Measurements from ENCODE around the gene SYNPO2.
"Not testable (repeated sequence)": the region's sequence is repeated elsewhere in the genome, so short reads cannot be mapped to it uniquely, and the experiment has no call there.

The SYNPO2 gene

GRCh38 chr4:119067670-119068360 is 179.2 kb downstream of the SYNPO2 start:
- not testable (repeated sequence) for DNase-seq (ENCODE audit: low read depth in 2 of 2)

DNA sequence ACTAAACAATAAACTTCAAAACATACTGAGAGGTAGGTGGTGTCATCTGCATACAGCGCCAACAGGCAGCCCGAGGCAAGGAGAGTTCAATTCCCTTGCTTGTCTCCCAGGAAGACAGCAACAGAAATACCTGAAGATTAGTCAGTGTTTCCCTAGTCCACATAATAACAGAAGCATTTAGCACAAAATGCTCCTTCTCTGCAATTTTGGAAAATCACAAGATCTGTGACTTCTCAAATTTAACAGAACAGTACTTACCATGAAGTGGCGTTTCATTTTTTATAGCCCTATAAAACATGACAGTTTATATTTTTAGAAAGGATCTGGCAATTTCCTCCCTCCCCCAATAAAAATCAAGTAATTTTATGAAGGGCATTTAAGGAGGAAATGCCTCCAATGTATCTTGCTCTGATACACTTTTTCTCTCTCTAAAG is 179.9 kb downstream of the SYNPO2 start:
- DNase-seq (ENCODE audit: low read depth in 2 of 2), result no peak

DNA sequence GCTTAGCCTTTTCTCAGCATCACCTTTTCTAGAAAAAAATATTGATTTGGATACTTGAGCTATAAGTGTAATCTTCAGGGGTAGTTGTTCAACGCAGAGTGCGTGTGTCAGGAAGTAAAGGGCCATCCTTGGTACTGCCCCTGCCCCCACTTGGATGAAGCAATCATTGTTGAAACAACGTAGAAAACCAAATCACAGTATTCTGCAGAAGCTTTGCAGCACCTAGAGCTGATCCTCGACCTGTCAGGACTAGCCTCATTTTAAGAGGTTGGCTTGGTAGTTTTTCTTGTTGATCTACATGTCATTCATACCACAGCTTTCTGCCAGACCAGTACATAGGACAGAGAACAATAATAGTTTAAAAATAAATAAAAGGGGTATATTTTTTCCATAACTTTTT is 181.6 kb downstream of the SYNPO2 start:
- no peak for DNase-seq (ENCODE audit: low read depth in 2 of 2)

- DNase-seq (ENCODE audit: low read depth in 2 of 2), result no peak
Measured at GRCh38 chr4:119080721-119081541, 192.3 kb downstream of the SYNPO2 start.

GRCh38 chr4:119081542-119081859 is 192.8 kb downstream of the SYNPO2 start:
- no peak for DNase-seq (ENCODE audit: low read depth in 2 of 2)

- no peak for DNase-seq (ENCODE audit: low read depth in 2 of 2)
Measured at GRCh38 chr4:119081943-119082342, 193.3 kb downstream of the SYNPO2 start.

- DNase-seq (ENCODE audit: low read depth in 2 of 2), result no peak
Measured at GRCh38 chr4:119082661-119083060, 194.0 kb downstream of the SYNPO2 start.

DNA sequence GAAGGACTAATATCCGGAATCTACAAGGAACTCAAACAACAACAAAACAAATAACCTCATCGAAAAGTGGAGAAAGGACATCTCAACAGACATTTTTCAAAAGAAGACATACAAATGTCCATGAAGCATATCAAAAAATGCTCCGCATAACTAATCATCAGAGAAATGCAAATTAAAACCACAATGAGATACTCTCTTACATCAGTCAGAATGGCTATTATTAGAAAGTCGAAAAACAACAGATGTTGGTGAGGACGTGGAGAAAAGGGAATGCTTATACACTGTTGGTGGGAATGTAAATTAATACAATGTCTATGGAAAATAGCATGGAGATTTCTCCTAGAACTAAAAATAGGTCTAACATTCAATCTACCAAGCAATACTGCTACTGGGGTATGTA is 195.9 kb downstream of the SYNPO2 start:
- no peak for DNase-seq (ENCODE audit: low read depth in 2 of 2)

- no peak for DNase-seq (ENCODE audit: low read depth in 2 of 2)
Measured at GRCh38 chr4:119087121-119087520, 198.5 kb downstream of the SYNPO2 start.

DNA sequence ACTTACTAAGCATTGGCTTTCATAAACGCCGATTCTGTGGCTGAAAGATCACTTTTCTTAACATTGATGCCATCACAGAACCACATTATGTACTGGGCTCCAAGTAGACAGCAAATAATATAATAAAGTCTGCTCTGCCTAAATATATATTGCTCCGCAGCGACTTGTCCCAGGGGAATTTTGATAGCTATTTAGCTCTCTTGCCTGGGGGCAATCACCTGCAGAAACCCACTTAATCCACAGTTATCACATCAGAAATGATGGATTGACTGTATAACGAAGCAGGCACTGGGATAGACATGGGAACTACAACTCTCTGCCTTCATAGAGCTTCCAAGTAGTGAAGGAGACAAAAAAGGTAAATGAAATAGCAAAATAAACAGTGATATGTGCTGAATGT is 199.0 kb downstream of the SYNPO2 start:
- no peak for DNase-seq (ENCODE audit: low read depth in 2 of 2)

GRCh38 chr4:119093042-119093827 is 204.6 kb downstream of the SYNPO2 start:
- no peak for DNase-seq (ENCODE audit: low read depth in 2 of 2)

DNA sequence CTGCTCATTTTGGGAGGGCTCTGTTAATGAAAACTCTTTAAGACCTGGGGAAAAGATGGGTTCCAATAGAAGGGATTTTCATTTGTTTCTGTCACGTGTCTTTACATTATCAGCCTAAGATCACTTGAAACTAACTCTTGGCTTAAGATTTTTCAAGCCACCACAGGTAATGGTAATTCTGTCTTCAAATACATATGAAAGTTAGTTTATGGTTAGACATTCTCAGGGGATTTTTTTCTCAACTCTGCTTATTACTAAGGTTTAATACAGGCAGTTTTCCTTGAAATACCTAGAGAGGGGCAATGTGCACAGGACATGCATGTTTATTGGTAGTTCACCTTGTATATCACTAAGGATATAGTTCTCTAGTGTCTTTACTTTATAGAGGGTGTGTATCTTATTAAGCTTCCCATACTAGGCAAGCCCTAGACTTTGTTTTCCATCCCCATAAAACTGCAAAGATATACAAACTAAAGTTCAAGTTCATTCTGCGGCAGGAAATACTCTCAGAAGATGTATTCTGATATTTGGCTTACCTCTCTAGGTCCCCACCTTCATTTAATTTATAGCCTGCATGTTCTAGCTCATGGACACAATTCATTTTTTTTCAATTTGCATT is 208.7 kb downstream of the SYNPO2 start:
- DNase-seq (ENCODE audit: low read depth in 2 of 2), result no peak

DNA sequence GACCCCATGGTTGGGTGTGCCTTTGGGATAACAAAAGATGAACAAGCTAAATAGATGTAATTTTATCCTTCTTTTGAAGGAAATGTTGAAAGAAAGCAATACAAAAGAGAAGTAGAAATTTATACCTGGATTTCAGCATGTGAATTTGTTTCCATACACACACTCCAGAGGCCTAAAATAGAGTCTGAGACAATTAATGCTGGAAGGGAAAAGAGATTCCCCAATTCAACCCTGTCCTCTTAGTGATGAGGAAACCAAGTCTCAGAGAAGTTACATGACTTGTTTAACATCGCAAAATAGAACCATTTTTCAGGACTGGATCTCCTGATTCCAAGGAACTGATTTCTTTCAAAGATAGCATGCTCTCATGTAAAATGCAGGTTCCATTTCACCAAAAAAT is 209.7 kb downstream of the SYNPO2 start:
- no peak for DNase-seq (ENCODE audit: low read depth in 2 of 2)

- DNase-seq (ENCODE audit: low read depth in 2 of 2), result no peak
Measured at GRCh38 chr4:119099227-119099810, 210.7 kb downstream of the SYNPO2 start.

GRCh38 chr4:119100655-119101054 is 212.0 kb downstream of the SYNPO2 start:
- no peak for DNase-seq (ENCODE audit: low read depth in 2 of 2)

- DNase-seq (ENCODE audit: low read depth in 2 of 2), result no peak
Measured at GRCh38 chr4:119103263-119103662, 214.6 kb downstream of the SYNPO2 start.

DNA sequence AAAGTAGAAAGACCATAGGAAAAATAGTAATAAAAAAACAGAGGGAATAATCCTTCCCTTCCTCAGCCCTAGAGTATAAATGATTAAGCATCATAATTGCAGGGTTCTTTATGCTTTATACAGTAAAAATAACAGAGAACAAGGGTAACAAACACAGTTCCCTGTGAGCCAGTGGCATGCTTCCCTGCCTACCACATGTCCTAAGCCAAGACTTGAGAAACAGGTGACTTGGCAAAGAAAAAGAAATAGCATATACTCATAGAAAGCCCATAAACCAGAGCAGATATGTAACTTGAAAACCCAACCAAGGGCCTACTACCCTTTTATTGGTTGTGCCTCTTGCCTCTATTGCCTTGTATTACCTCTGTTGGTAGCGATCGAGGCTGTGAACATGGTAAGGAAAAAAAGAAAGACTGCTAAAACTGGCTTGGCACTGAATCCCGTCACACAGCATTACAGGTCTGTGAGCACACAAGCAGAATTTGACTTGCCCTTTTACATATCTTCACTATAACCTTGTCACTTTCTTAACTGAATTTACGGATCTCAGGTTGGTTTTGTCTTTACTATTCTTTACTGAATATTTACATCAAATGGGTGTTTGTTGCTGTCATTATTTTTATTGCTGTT is 216.1 kb downstream of the SYNPO2 start:
- no peak for DNase-seq (ENCODE audit: low read depth in 2 of 2)

- DNase-seq (ENCODE audit: low read depth in 2 of 2), result no peak
Measured at GRCh38 chr4:119105605-119106004, 217.0 kb downstream of the SYNPO2 start.

DNA sequence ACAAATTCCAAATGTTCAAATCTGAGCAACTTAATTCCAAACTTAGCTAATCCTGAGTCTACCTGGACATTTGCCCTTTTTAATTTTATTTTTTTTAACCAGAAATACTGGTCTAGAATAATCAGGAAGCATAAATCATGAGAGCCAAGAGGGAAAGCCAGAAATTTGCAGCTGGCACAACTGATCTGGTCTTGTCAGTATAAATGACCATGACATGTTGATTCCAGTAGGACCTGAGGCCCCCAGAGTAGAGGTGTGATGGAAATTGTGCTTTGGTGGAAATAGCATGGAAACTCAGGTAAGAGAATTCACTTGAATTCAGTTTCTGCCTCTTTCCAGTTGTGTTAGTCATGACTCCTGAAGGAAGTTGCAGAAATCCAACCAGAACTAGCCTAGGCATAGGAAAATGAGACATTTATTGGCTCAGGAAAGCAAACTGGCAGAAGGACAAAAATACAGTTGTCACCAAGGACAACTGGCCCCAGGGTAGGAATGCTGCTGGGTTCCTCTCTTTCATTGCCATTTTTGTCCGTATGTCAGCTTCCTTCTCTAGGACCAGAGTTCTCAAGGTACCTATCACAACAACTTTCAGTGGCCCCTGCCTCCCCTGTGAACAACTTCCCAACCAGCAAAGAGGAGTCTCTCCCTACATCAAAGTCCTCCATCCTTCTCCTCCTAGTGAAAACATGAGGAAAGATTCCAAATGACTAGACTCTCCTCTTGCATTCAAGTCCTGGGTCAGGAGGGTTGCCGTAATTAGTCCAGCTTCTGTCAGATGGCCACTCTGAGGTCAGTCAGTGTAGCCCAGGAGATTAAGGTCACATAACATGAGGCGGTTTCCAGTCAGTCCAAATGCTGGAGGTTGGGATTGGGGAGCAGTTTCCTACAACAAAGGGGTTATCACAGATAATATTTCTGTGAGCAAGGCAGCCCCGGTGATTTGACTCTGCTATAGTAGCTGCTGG is 217.7 kb downstream of the SYNPO2 start:
- no peak for DNase-seq (ENCODE audit: low read depth in 2 of 2)

DNA sequence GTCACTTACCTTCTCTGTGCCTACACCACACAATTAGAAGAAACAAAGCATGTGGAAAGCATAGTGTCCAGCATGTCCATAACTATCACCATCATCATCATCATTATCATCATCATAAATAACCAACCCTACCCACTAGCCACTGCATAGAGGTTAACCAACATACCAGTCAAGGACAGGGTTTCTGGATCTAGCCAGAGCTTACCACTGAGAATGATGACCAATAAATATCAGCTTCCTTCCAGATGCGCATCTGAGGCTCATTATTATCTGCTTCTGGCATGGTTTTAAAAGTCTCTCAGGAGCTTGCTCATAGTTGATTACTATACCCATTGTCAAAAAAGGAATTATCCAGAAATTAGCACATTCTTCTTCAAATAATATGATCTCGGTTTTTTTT is 221.5 kb downstream of the SYNPO2 start:
- DNase-seq (ENCODE audit: low read depth in 2 of 2), result no peak

All from stimulated activated CD8-positive, alpha-beta memory T cell treated with anti-CD3 and anti-CD28 coated beads, Interleukin-15, amount 100 ng/mL, for 4 hours (primary cell).